HG03460 (cell line): ENCODE data around the gene SCRN2.

Experiments used
- ATAC-seq: cut with Tn5 transposase; IDR thresholded peaks from one replicate; pipeline ENCODE4 v1.9.1; 2021; ENCODE audit not compliant: unreplicated experiment

The SCRN2 gene

GRCh38 chr17:47872019-47872650, 31.1 kb upstream of the SCRN2 start:
- no peak for ATAC-seq

- no peak for ATAC-seq
Measured at GRCh38 chr17:47871048-47871447, 30.0 kb upstream of the SCRN2 start.

GRCh38 chr17:47870056-47870455, 29.0 kb upstream of the SCRN2 start:
- no peak for ATAC-seq

- no peak for ATAC-seq
Measured at GRCh38 chr17:47869114-47869513, 28.0 kb upstream of the SCRN2 start.

GRCh38 chr17:47867813-47868533, 26.9 kb upstream of the SCRN2 start:
- ATAC-seq: no peak

GRCh38 chr17:47866941-47867340, 25.9 kb upstream of the SCRN2 start:
- no peak for ATAC-seq

- ATAC-seq: no peak
Measured at GRCh38 chr17:47864791-47865216, 23.7 kb upstream of the SCRN2 start.

- no peak for ATAC-seq
Measured at GRCh38 chr17:47862621-47863440, 21.8 kb upstream of the SCRN2 start.

- no peak for ATAC-seq
Measured at GRCh38 chr17:47860386-47860785, 19.3 kb upstream of the SCRN2 start.

- ATAC-seq: no peak
Measured at GRCh38 chr17:47857551-47858455, 16.7 kb upstream of the SCRN2 start.

GRCh38 chr17:47856830-47857229, 15.8 kb upstream of the SCRN2 start:
- no peak for ATAC-seq

GRCh38 chr17:47855737-47856136, 14.7 kb upstream of the SCRN2 start:
- no peak for ATAC-seq

GRCh38 chr17:47853616-47854015, 12.5 kb upstream of the SCRN2 start:
- no peak for ATAC-seq

GRCh38 chr17:47852113-47852949, 11.3 kb upstream of the SCRN2 start:
- ATAC-seq: no peak

GRCh38 chr17:47851764-47852112, 10.7 kb upstream of the SCRN2 start:
- no peak for ATAC-seq

GRCh38 chr17:47850692-47851573, 9.9 kb upstream of the SCRN2 start, which contains the start of gene SP6:
SP6 (minus strand) TSS chr17:47851163; CDS start chr17:47848429, 2,734 bp downstream.
- ATAC-seq: no peak

- no peak for ATAC-seq
Measured at GRCh38 chr17:47850373-47850691, 9.3 kb upstream of the SCRN2 start.

GRCh38 chr17:47848198-47848513, 7.1 kb upstream of the SCRN2 start:
- no peak for ATAC-seq
